Measurements from ENCODE around the gene RAB36.

Gene RAB36

DNA sequence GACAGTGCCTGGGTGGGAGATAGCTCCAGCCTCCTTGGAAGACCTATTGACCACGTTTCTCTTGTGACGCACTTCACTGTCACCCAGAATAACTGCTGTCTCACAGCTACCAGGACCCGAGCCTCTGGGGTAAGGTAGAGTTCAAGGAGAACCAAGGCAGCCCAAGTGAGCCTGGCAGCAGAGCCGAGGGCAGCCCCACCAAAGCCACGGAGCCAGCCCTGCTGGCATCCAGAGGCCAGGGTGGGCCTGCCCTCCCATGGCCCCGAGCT, 36.3 kb upstream of the RAB36 start:
- no peak overlapping the region for H3K4me3 ChIP-seq (ENCODE audit: low read depth, low read length)
- in situ Hi-C loops (cut with HindIII; ENCODE audit: low sequenced_read_pairs): no loop called here
- no peak for DNase-seq (ENCODE audit: low read depth, low spot score)
- TF ChIP-seq, protein P1, sequence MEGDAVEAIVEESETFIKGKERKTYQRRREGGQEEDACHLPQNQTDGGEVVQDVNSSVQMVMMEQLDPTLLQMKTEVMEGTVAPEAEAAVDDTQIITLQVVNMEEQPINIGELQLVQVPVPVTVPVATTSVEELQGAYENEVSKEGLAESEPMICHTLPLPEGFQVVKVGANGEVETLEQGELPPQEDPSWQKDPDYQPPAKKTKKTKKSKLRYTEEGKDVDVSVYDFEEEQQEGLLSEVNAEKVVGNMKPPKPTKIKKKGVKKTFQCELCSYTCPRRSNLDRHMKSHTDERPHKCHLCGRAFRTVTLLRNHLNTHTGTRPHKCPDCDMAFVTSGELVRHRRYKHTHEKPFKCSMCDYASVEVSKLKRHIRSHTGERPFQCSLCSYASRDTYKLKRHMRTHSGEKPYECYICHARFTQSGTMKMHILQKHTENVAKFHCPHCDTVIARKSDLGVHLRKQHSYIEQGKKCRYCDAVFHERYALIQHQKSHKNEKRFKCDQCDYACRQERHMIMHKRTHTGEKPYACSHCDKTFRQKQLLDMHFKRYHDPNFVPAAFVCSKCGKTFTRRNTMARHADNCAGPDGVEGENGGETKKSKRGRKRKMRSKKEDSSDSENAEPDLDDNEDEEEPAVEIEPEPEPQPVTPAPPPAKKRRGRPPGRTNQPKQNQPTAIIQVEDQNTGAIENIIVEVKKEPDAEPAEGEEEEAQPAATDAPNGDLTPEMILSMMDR (IDR thresholded peaks at IDR 0.05; ENCODE audit: low read depth, low read length): no peak

DNA sequence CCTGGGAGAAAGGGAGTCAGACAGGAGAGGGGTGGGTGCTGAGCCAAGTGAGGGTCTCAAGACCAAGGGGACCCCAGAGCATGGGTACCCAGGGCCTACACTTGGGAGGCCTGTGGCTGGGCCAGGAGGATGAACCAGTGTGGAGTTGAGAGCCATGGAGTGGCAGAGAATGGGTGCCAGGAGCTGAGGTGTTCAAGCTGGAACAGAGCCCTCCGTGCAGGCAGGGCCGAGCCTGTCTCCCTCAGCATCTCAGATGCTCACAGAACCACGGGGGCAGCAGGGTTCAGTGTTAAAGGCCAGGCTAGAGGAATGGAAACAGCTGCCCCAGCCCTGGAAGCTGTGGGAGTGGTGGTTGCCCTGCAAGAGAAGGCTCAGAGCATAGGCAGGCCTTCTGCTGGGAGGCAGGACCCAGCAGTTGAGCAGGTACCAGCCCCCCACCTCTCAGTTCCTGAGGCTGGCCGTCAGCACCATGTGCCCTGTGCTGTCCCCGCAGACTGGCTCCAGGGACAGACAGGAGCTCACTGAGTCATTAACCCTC, 35.8 kb upstream of the RAB36 start:
- DNase-seq (ENCODE audit: low read depth, low spot score): no peak
- in situ Hi-C loops (cut with HindIII; ENCODE audit: low sequenced_read_pairs): no loop called here
- TF ChIP-seq, protein P1 (IDR thresholded peaks at IDR 0.05; ENCODE audit: low read depth, low read length): no peak
- no peak overlapping the region for H3K4me3 ChIP-seq (ENCODE audit: low read depth, low read length)

DNA sequence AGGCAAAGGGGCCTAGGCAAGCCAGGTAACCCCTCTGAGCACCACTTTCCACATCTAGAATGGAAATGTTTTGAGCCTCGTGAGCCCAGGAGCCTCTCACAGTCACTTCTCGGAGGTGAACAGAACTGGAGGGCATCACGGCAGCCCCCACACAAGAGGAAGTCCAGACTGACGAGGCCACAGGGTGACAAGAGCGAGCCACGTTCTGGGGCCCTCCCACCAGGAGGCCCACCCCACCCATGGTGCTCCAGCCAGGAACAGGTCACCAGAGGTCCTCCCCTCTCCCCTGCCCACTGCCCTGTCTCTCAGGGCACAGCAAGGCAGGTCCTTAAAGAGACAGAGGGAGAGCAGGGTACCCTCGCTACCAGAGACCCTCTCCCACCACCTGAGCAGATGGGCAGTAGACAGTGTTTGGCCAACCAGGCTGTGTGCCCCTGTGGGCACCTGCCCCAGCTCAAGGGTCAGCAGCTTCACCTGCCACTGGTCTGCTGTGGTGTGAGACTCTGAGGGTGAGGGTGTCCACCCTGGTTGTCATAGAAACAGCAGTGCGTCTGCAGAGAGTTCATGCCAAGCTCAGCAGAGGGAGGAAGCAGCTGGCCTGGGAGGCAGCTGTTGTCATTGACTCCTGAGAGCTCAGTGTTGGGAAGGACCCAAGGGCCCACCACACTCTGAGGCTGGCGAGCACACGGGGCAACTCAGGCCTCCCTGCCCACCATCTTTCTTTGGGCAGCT, 34.9 kb upstream of the RAB36 start:
- TF ChIP-seq, protein P1 (IDR thresholded peaks at IDR 0.05; ENCODE audit: low read depth, low read length): no peak

DNA sequence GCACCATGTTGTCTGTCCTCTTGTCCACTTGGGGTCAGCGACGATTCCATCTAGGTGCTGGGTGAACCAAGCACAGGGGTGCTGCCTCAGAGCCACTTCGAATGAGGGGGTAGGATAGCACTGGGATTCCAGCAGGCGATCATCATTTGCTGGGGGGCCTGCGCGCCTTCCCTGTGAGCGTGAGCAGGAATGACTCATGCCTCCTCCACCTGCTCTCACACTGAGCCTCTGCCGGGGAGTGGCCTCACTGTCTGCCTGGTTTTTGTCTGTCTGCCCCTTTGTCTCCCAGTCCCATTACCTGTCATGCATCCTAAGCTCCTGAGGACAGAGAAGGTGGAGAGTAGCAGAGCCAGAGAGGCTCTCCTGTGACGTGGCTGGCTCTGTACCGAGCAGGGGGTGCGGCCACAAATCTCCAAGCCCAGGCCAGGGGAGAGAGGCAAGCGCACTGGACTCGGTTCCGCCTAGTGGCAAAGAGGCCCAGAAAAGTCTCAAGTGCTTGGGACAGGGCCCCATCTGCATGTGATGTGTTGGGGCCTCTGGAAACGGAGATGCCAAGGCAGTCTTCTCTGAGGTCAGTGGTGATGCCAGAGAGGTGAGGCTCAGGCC, 34.3 kb upstream of the RAB36 start:
- TF ChIP-seq, protein P1 (IDR thresholded peaks at IDR 0.05; ENCODE audit: low read depth, low read length): no peak
- H3K4me3 ChIP-seq (ENCODE audit: low read depth, low read length): no peak overlapping the region
- in situ Hi-C loops (cut with HindIII; ENCODE audit: low sequenced_read_pairs): no loop called here
- no peak for DNase-seq (ENCODE audit: low read depth, low spot score)

More for the DNA sequence above, 34.9 kb upstream of the RAB36 start:
- no peak overlapping the region for H3K4me3 ChIP-seq (ENCODE audit: low read depth, low read length)
- in situ Hi-C loops (cut with HindIII; ENCODE audit: low sequenced_read_pairs): no loop called here
- DNase-seq (ENCODE audit: low read depth, low spot score): no peak

DNA sequence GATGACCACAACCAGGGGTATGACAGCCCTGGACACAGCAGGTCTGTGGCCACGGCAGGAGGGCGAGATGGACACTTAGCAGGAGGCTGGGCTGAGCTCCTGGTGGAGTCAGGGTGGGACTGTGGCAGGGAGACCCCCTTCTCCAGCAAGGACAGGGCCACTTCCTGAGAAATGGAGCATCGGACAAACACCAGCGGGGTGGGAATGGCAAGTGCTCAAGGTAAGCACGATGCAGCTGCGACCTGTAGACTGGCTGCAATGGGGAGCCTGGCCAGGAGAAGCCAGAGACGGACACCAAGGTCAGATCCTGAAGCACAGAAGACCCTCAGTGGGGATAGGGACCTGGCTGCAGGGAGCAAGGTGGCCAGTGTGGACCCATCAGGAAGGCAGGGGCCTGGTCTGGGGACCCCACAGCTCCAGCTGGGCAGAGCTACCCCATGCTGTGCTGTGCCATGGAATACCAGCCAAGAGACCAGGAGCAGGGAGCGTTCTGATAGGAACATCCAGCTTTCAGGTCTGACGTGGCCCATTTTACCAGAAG, 32.7 kb upstream of the RAB36 start:
- TF ChIP-seq, protein P1 (IDR thresholded peaks at IDR 0.05; ENCODE audit: low read depth, low read length): no peak
- in situ Hi-C loops (cut with HindIII; ENCODE audit: low sequenced_read_pairs): no loop called here
- no peak for DNase-seq (ENCODE audit: low read depth, low spot score)
- no peak overlapping the region for H3K4me3 ChIP-seq (ENCODE audit: low read depth, low read length)

DNA sequence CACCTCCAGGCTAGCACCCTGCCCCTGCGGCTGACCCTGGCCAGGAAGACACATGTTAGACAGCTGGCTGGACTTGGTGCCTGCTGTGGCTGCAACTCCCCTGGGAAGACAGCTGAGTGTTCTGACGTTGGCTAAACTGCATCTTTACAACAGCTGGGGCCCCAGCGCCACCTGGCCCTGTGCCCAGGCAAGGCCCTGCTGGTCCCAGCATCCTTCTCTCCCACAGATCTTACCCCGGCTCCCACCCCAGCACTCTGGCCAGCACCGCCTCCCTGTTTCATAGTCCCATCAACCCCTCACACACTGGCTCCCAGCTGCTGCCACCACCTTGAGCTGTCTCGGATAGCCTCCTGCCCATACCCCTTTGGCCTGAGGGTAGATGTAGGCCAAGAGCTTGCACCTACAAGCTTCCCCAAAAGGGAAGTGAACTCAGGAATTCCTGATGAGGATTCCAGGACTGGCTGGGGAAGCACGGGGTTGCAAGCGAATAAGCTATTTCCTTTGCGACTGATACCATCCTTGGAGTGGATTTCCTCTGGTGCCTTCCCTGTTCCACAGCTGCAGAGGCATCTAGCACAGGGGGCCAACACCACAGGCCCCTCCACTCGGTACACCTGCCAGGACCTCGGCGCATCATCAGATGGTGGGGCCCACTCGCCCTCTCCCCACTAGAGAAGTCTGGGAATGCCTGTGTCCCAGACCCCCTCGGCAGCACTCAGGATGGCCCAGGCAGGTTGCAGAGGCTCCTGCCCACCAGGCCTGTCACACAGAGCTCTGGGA, 32.0 kb upstream of the RAB36 start:
- TF ChIP-seq, protein P1 (IDR thresholded peaks at IDR 0.05; ENCODE audit: low read depth, low read length): no peak
- peak; percentile 22 for DNase-seq (ENCODE audit: low read depth, low spot score)
- in situ Hi-C loops (cut with HindIII; ENCODE audit: low sequenced_read_pairs): no loop called here
- no peak overlapping the region for H3K4me3 ChIP-seq (ENCODE audit: low read depth, low read length)

All from astrocyte of the spinal cord (primary cell).